WTC11 (cell line): ENCODE data around the gene PER3. TPM values are rescaled to one million over a fixed set of nuclear protein-coding genes. Genes with fewer than 3 reads are reported as not detected.

ENCODE experiments used
- ATAC-seq: fragments of 200-7000 bp; cut with Tn5 transposase; 2 replicates; pipeline ENCODE4 v1.10.0; 2021; ENCODE audit warnings: mild to moderate bottlenecking, moderate library complexity
- CTCF ChIA-PET: fragments of 300-600 bp; sonication (Branson Sonifier 250); formaldehyde crosslinking; loops from one replicate; lab custom pipeline; 2021; ENCODE audit warnings: antibody characterized with exemption; lab: Charles Lee
- POLR2A ChIA-PET: fragments of 350-600 bp; sonication (Branson Sonifier 250); formaldehyde crosslinking; loops from one replicate; lab custom pipeline; 2021; ENCODE audit warnings: antibody characterized with exemption; lab: Charles Lee
- DNase-seq: peaks from one replicate; pipeline ENCODE4 v3.0.0; 2021; ENCODE audit warnings: low spot score
- H3K27ac Mint-ChIP-seq: 2 replicates; pipeline ENCODE4 v1.8.0; 2021; ENCODE audit warnings: mixed read lengths
- H3K27me3 Mint-ChIP-seq: 2 replicates; pipeline ENCODE4 v1.8.0; 2021; ENCODE audit warnings: low read depth, mild to moderate bottlenecking, moderate library complexity, mixed read lengths
- H3K36me3 Mint-ChIP-seq: 2 replicates; pipeline ENCODE4 v1.8.0; 2021; ENCODE audit warnings: mixed read lengths
- H3K4me1 Mint-ChIP-seq: 2 replicates; pipeline ENCODE4 v1.8.0; 2022; ENCODE audit warnings: mixed read lengths
- H3K4me3 Mint-ChIP-seq: 2 replicates; pipeline ENCODE4 v1.8.0; 2021; ENCODE audit warnings: mild to moderate bottlenecking, moderate library complexity, mixed read lengths
- H3K9me3 Mint-ChIP-seq: 2 replicates; pipeline ENCODE4 v1.8.0; 2021; ENCODE audit warnings: mixed read lengths
- AR ChIP-seq: fragments of 250-450 bp; sonication (Bioruptor Pico); IDR thresholded peaks from 2 replicates; pipeline ENCODE4 v1.9.0; 2021; ENCODE audit warnings: mild to moderate bottlenecking
- ARID4B ChIP-seq: sonication (generic); formaldehyde crosslinking; IDR thresholded peaks from 2 replicates; pipeline ENCODE4 v1.8.0; 2023; ENCODE audit warnings: missing genetic modification reagents, mild to moderate bottlenecking, borderline replicate concordance
- CREM ChIP-seq: sonication (generic); formaldehyde crosslinking; IDR thresholded peaks from 2 replicates; pipeline ENCODE4 v1.8.1; 2022; ENCODE audit warnings: mild to moderate bottlenecking, missing genetic modification reagents, moderate library complexity
- E2F4 ChIP-seq: sonication (generic); formaldehyde crosslinking; IDR thresholded peaks from 2 replicates; pipeline ENCODE4 v1.8.1; 2022; ENCODE audit warnings: low read depth, mild to moderate bottlenecking, moderate library complexity, missing genetic modification reagents, borderline replicate concordance
- ELF4 ChIP-seq: sonication (generic); formaldehyde crosslinking; IDR thresholded peaks from 2 replicates; pipeline ENCODE4 v1.8.1; 2022; ENCODE audit warnings: low read depth, mild to moderate bottlenecking, moderate library complexity, missing genetic modification reagents
- ESRRA ChIP-seq: sonication (generic); formaldehyde crosslinking; IDR thresholded peaks from 2 replicates; pipeline ENCODE4 v1.8.1; 2022; ENCODE audit warnings: mild to moderate bottlenecking, missing genetic modification reagents, borderline replicate concordance
- FOXP4 ChIP-seq: sonication (generic); formaldehyde crosslinking; IDR thresholded peaks from 2 replicates; pipeline ENCODE4 v1.8.0; 2022; ENCODE audit warnings: mild to moderate bottlenecking, missing genetic modification reagents
- GABPB1 ChIP-seq: sonication (generic); formaldehyde crosslinking; IDR thresholded peaks from 2 replicates; pipeline ENCODE4 v1.8.1; 2023; ENCODE audit warnings: mild to moderate bottlenecking, missing genetic modification reagents
- MXD4 ChIP-seq: fragments of 250-450 bp; sonication (Bioruptor Pico); IDR thresholded peaks from 2 replicates; pipeline ENCODE4 v1.8.0; 2021; ENCODE audit warnings: mild to moderate bottlenecking, moderate library complexity, borderline replicate concordance
- NR2C2 ChIP-seq: sonication (generic); formaldehyde crosslinking; IDR thresholded peaks from 2 replicates; pipeline ENCODE4 v1.8.0; 2022; ENCODE audit warnings: mild to moderate bottlenecking, missing genetic modification reagents
- PRRX2 ChIP-seq: fragments of 250-450 bp; sonication (Bioruptor Pico); IDR thresholded peaks from 2 replicates; pipeline ENCODE4 v1.8.0; 2021; ENCODE audit warnings: mild to moderate bottlenecking
- RELA ChIP-seq: sonication (generic); formaldehyde crosslinking; IDR thresholded peaks from 2 replicates; pipeline ENCODE4 v1.8.1; 2022; ENCODE audit warnings: missing genetic modification reagents, mild to moderate bottlenecking, borderline replicate concordance
- SP1 ChIP-seq: sonication (generic); formaldehyde crosslinking; conservative IDR thresholded peaks from 2 replicates; pipeline ENCODE4 v1.8.1; 2022; ENCODE audit warnings: missing genetic modification reagents
- TCF7 ChIP-seq: sonication (generic); formaldehyde crosslinking; IDR thresholded peaks from 2 replicates; pipeline ENCODE4 v1.8.0; 2022; ENCODE audit warnings: mild to moderate bottlenecking, low read depth, missing genetic modification reagents, moderate library complexity
- ZBTB21 ChIP-seq: sonication (generic); formaldehyde crosslinking; IDR thresholded peaks from 2 replicates; pipeline ENCODE4 v1.8.1; 2023; ENCODE audit warnings: mild to moderate bottlenecking, missing genetic modification reagents, borderline replicate concordance
- ZNF138 ChIP-seq: sonication (generic); formaldehyde crosslinking; conservative IDR thresholded peaks from 2 replicates; pipeline ENCODE4 v1.8.1; 2022; ENCODE audit warnings: mild to moderate bottlenecking, moderate library complexity, missing genetic modification reagents
- ZNF416 ChIP-seq: fragments of 250-450 bp; sonication (Bioruptor Pico); IDR thresholded peaks from 2 replicates; pipeline ENCODE4 v1.9.0; 2021; ENCODE audit warnings: mild to moderate bottlenecking, inconsistent platforms
- total RNA-seq: library from RNA; stranded (reverse); gene quantifications from 3 replicates; pipeline ENCODE4 v1.2.3, GENCODE V29; 2021
- TF ChIP-seq, protein P1 (sequence below): fragments of 200-600 bp; IDR thresholded peaks from 2 replicates; pipeline ENCODE4 v1.8.0; 2022; ENCODE audit warnings: antibody characterized with exemption
- TF ChIP-seq, protein P2 (sequence below): sonication (generic); formaldehyde crosslinking; IDR thresholded peaks from 2 replicates; pipeline ENCODE4 v1.8.1; 2023; ENCODE audit warnings: mild to moderate bottlenecking, moderate library complexity, missing genetic modification reagents
- TF ChIP-seq, protein P3 (sequence below): sonication (generic); formaldehyde crosslinking; IDR thresholded peaks from 2 replicates; pipeline ENCODE4 v1.8.1; 2022; ENCODE audit warnings: mild to moderate bottlenecking, moderate library complexity, missing genetic modification reagents

The PER3 gene
- total RNA-seq, 1 experiment from 2014 or later: 8.5 TPM

DNA sequence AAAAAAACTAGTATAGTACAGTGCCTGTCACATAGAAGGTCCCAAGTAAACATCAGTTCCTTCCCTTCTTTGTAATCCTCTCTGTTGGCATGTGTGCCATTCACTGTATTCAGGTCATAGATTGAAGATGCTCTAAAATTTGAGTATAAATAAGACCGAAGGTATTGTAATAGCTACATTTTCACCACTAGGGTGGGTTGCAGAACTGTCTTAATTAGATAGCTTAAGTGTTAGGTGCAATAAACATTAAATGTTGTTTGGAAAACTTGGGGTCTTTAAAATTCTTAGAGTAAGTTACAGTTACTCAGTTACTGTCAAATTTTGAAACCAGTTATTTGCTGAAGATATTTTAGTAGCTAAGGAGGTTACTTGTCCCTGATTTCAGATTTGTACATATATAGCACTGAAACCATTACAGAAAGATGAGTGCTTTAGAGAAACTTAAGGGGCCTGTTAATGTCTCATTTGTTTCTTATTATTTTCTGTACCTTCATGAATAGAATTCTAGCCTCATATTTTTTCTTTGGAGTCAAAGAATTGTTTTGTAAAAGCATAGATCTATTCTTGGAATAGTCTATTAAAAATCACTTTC lies 24.3 kb downstream of the PER3 start:
- H3K27ac Mint-ChIP-seq: no peak overlapping the region
- CTCF ChIA-PET: interaction anchor here (0.6 to 1.5 kb wide), 28 partner anchors 10 to 155 kb away, joined by 3 to 12 read pairs (median 4); partner anchors contain the start of gene PER3
- peaks cover 8% of the 10 kb centered on the region for H3K9me3 Mint-ChIP-seq
- TF ChIP-seq ZNF416 (CRISPR knock-in tag) (no peak), ELF4 (no peak), CREM (CRISPR knock-in tag) (no peak), ARID4B (no peak), AR (CRISPR knock-in tag) (no peak), FOXP4 (no peak), MXD4 (no peak)
- TF ChIP-seq, protein P1, sequence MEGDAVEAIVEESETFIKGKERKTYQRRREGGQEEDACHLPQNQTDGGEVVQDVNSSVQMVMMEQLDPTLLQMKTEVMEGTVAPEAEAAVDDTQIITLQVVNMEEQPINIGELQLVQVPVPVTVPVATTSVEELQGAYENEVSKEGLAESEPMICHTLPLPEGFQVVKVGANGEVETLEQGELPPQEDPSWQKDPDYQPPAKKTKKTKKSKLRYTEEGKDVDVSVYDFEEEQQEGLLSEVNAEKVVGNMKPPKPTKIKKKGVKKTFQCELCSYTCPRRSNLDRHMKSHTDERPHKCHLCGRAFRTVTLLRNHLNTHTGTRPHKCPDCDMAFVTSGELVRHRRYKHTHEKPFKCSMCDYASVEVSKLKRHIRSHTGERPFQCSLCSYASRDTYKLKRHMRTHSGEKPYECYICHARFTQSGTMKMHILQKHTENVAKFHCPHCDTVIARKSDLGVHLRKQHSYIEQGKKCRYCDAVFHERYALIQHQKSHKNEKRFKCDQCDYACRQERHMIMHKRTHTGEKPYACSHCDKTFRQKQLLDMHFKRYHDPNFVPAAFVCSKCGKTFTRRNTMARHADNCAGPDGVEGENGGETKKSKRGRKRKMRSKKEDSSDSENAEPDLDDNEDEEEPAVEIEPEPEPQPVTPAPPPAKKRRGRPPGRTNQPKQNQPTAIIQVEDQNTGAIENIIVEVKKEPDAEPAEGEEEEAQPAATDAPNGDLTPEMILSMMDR: peak; percentile 49
- peaks cover 5% of the 10 kb centered on the region; the same call in 1 of the 2 replicates for H3K27me3 Mint-ChIP-seq
- no peaks in the 10 kb centered on the region for H3K4me1 Mint-ChIP-seq
- DNase-seq (no peak), ATAC-seq (peak; percentile 36; the same call in 1 of the 2 replicates)
- H3K4me3 Mint-ChIP-seq: no peak overlapping the region
- peaks cover 26% of the 10 kb centered on the region for H3K36me3 Mint-ChIP-seq
- POLR2A ChIA-PET: interaction anchor here (0.6 kb wide), 1 partner anchor 136 kb away, joined by 4 read pairs; no protein-coding TSS in a partner anchor

DNA sequence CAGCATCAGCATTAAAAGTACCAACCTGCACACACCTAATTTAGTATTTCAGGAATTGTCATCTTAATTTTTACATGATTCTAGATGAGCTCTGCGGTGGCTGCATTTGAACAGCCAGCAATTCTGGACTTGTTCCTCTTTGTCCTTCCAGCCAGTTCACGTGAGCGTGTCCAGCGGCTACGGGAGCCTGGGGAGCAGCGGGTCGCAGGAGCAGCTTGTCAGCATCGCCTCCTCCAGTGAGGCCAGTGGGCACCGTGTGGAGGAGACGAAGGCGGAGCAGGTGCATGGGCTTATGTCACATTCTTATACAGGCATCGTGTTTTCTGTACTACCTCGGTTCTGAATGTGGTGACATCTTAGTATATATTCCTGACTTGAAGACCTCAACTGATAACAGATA lies 25.7 kb downstream of the PER3 start:
- no peak overlapping the region for H3K27ac Mint-ChIP-seq
- DNase-seq (no peak), ATAC-seq (no peak)
- POLR2A ChIA-PET: no interaction called here
- H3K9me3 Mint-ChIP-seq: peaks cover 20% of the 10 kb centered on the region
- peaks cover 6% of the 10 kb centered on the region; the same call in 1 of the 2 replicates for H3K27me3 Mint-ChIP-seq
- H3K36me3 Mint-ChIP-seq: peaks cover 33% of the 10 kb centered on the region
- no peaks in the 10 kb centered on the region for H3K4me1 Mint-ChIP-seq
- H3K4me3 Mint-ChIP-seq: no peak overlapping the region
- CTCF ChIA-PET: no interaction called here
- no peak for TF ChIP-seq NR2C2
- TF ChIP-seq, protein P2, sequence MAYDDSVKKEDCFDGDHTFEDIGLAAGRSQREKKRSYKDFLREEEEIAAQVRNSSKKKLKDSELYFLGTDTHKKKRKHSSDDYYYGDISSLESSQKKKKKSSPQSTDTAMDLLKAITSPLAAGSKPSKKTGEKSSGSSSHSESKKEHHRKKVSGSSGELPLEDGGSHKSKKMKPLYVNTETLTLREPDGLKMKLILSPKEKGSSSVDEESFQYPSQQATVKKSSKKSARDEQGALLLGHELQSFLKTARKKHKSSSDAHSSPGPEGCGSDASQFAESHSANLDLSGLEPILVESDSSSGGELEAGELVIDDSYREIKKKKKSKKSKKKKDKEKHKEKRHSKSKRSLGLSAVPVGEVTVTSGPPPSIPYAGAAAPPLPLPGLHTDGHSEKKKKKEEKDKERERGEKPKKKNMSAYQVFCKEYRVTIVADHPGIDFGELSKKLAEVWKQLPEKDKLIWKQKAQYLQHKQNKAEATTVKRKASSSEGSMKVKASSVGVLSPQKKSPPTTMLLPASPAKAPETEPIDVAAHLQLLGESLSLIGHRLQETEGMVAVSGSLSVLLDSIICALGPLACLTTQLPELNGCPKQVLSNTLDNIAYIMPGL: no peak
- TF ChIP-seq, protein P3, sequence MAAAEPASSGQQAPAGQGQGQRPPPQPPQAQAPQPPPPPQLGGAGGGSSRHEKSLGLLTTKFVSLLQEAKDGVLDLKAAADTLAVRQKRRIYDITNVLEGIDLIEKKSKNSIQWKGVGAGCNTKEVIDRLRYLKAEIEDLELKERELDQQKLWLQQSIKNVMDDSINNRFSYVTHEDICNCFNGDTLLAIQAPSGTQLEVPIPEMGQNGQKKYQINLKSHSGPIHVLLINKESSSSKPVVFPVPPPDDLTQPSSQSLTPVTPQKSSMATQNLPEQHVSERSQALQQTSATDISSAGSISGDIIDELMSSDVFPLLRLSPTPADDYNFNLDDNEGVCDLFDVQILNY (CRISPR knock-in tag): no peak
- TF ChIP-seq SP1 (CRISPR knock-in tag): no peak
- TF ChIP-seq CREM (CRISPR knock-in tag): no peak
- TF ChIP-seq ESRRA (CRISPR knock-in tag): no peak
- no peak for TF ChIP-seq PRRX2
- no peak for TF ChIP-seq MXD4
- no peak for TF ChIP-seq TCF7 (CRISPR knock-in tag)
- TF ChIP-seq ZNF138 (CRISPR knock-in tag): no peak
- TF ChIP-seq ZBTB21 (CRISPR knock-in tag): no peak
- no peak for TF ChIP-seq GABPB1 (CRISPR knock-in tag)
- TF ChIP-seq RELA (CRISPR knock-in tag): no peak
- no peak for TF ChIP-seq E2F4 (CRISPR knock-in tag)
